Brain microvascular endothelial cell (primary cell): ENCODE results near the gene CREB3.

Source experiments
- DNase-seq: peaks from one replicate; pipeline ENCODE4 v3.0.0-alpha.2; 2020
- H3K27ac ChIP-seq: fragments of 250-450 bp; sonication (Bioruptor Pico); 2 replicates; pipeline ENCODE4 v1.5.1; 2020; ENCODE audit warnings: mild to moderate bottlenecking, moderate library complexity
- H3K27me3 ChIP-seq: fragments of 250-450 bp; sonication (Bioruptor Pico); replicated peaks from 2 replicates; pipeline ENCODE4 v1.5.1; 2020; ENCODE audit warnings: mild to moderate bottlenecking
- H3K36me3 ChIP-seq: fragments of 250-450 bp; sonication (Bioruptor Pico); replicated peaks from 2 replicates; pipeline ENCODE4 v1.5.1; 2020; ENCODE audit warnings: mild to moderate bottlenecking
- H3K4me3 ChIP-seq: 2 replicates; pipeline ENCODE4 v1.5.1; 2011; ENCODE audit warnings: low read depth, mild to moderate bottlenecking, control low read depth, low read length, moderate library complexity
- in situ Hi-C: cut with HindIII; loops from 2 replicates; pipeline ENCODE4 v1.10.0; 2017; ENCODE audit warnings: low sequenced_read_pairs, low pct_ligation_motif_present
- TF ChIP-seq, protein P1 (sequence below): IDR thresholded peaks from 2 replicates; pipeline ENCODE4 v1.5.1; 2011; ENCODE audit warnings: low read depth, mild to moderate bottlenecking, moderate library complexity, low read length, control low read depth, inconsistent platforms; ENCODE audit errors: missing control alignments

The CREB3 gene

DNA sequence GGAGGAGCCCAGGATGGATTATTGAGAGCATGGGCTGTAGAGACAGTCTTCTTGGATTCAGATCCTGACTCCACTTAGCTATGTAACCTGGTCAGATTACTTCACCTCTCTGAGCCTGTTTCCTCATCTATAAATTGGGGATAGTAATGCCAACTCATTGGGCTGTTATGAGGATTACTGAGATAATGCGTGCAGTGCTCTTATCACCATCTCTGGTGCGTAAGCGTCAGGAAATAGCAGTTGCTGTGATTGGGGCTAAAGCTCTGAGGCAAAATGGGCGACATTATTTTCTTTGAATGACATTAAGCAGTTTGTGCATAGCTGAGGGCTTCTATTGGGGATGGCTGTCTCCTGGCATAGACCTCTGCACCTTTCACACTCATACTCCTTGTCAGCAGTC lies 22.6 kb downstream of the CREB3 start:
- TF ChIP-seq, protein P1, sequence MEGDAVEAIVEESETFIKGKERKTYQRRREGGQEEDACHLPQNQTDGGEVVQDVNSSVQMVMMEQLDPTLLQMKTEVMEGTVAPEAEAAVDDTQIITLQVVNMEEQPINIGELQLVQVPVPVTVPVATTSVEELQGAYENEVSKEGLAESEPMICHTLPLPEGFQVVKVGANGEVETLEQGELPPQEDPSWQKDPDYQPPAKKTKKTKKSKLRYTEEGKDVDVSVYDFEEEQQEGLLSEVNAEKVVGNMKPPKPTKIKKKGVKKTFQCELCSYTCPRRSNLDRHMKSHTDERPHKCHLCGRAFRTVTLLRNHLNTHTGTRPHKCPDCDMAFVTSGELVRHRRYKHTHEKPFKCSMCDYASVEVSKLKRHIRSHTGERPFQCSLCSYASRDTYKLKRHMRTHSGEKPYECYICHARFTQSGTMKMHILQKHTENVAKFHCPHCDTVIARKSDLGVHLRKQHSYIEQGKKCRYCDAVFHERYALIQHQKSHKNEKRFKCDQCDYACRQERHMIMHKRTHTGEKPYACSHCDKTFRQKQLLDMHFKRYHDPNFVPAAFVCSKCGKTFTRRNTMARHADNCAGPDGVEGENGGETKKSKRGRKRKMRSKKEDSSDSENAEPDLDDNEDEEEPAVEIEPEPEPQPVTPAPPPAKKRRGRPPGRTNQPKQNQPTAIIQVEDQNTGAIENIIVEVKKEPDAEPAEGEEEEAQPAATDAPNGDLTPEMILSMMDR: no peak
- no peaks in the 10 kb centered on the region for H3K27me3 ChIP-seq
- in situ Hi-C loops: no loop called here
- H3K27ac ChIP-seq: no peak overlapping the region
- peaks cover 27% of the 10 kb centered on the region for H3K36me3 ChIP-seq
- DNase-seq: no peak
- no peak overlapping the region for H3K4me3 ChIP-seq

DNA sequence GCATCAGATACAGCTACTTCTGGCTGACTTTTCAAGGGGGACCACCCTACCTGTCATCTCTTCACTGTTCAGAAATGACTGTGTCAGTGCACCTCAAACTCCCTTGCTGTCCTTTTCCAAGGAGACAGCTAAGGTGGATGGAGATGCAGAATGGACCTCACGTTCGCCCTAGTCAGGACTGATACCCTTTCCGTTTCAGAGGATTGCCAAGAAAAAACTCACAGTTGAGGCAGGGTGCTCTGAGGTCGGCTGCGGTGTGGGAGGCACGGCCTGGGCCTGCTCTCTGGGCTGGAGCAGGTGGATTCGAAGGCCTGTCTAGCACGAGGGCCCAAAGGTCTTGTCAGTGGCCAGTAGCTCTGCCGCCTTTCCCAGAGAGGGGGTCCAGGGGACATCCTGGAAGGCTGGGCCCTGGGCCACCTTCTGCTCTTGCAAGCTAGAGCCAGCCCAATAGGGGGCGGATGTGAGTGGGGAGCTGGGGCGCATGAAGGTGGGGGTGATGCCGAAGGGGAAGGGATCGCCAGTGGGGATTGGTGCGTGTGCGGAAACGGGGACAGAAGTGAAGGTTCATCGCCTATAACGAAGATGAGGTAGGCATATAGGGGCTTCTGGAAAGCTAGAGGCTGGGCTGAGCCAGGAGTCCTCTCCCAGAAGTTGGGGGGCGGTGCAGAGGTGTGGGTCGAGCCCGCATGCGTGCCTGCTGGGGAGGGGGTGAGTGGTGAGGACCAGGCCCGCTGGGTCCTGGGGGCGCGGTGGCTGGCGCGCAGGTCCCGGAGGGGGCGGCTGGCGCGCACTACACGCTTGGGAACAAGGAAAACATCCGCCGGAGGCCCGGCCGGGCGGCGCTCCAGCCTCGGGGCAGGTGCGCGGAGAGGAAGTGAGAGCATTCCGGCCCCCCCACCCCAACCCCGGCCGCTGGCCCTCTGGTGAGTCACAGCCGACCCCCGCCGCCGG lies 24.1 kb downstream of the CREB3 start:
- Histone ChIP-seq H3K36me3 (peaks cover 20% of the 10 kb centered on the region), H3K27ac (no peak overlapping the region), H3K27me3 (no peaks in the 10 kb centered on the region), H3K4me3 (peak overlapping the region; percentile 46)
- in situ Hi-C loops: no loop called here
- no peak for DNase-seq
- TF ChIP-seq, protein P1: peak; percentile 80

DNA sequence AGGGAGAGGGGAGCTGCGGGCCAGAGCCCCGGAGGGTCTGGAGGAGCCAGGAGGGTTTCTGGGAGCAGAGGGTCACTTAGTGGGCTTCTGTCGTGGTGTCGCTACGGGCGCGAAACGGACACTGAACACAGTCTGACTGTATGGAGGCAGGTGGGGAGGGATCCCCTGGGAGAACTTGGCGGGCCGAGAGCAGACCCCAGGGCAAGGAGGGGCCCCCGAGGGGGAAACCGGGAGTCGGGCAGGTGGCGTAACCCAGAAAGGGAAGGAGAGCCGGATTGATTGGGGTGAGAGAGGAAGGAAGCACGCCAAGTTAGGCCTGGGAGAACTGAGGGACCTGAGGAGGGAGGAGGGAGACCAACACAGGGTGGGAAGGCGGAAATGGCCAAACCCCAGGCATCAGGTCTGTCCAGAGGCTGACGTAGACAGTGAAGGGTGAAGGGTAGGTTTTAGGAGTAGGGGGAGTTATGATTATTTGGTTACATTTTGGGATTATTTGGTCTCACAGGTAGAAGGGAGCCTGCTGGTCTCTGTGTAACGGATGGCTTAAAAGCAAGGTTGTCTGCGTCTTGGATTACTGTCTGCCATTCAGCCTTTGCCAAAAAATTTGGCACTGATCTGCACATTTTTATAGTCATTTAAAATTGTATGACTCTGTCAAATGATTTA lies 24.9 kb downstream of the CREB3 start:
- DNase-seq: no peak
- TF ChIP-seq, protein P1: no peak
- Histone ChIP-seq H3K27me3 (no peaks in the 10 kb centered on the region), H3K27ac (no peak overlapping the region), H3K4me3 (peak overlapping the region; percentile 46), H3K36me3 (peaks cover 13% of the 10 kb centered on the region)
- in situ Hi-C loops: no loop called here

DNA sequence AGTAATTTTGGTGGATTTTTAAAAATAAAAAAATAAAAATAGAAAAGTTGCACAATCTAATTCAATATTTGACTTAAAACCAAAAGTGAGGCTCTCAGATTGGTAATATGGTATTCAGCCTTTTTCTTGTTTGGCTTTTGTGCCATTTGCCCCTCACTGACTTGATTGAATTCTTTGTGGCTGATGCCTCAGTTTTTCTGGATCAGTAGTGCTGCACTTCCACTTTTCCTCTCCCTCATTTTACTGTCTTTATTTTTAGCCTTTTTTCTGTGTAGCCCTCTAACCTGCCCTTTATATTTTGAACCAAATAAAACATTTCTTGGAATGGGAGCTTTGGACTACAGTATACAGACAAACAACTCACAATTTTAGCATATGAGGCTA lies 25.4 kb downstream of the CREB3 start:
- in situ Hi-C loops: no loop called here
- TF ChIP-seq, protein P1: no peak
- Histone ChIP-seq H3K4me3 (no peak overlapping the region), H3K27me3 (no peaks in the 10 kb centered on the region), H3K36me3 (peaks cover 8% of the 10 kb centered on the region), H3K27ac (no peak overlapping the region)
- DNase-seq: no peak

DNA sequence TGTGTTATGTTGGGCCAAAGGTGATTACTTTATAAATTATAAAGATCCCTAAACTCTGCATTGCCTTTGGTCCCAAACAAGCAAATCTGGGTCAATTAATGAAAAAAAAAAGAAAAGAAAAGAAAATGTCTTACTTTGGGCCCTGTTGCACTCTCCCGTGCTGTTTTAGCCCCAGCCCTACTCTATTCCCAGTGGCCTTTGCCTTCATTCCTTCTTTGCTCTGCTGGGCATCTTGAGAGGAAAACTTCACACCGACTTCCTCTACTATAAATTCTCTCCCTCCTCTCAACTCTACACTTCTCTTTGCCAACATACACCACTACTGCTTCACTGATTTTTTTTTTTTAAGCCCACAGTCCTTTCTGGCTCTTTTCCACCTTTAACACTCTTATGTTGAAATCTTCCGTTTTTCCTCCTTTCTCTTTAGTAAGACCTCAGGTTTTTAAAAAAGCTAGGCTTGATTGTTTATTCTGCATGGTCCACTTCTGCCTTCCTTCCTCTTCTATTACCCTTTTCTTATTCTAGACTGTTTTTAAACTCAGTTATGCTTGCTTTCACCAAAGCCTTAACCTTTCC lies 26.1 kb downstream of the CREB3 start:
- Histone ChIP-seq H3K27ac (no peak overlapping the region), H3K36me3 (peaks cover 1% of the 10 kb centered on the region), H3K4me3 (no peak overlapping the region), H3K27me3 (no peaks in the 10 kb centered on the region)
- TF ChIP-seq, protein P1: no peak
- in situ Hi-C loops: no loop called here
- no peak for DNase-seq
